ENCODE measurements around the gene LONRF2. TPM values are rescaled to one million over a fixed set of nuclear protein-coding genes. Genes with fewer than 3 reads are reported as not detected.

LONRF2 gene
- total RNA-seq, 2 experiments from 2014 or later, result 0.06 to 0.08 TPM

- H3K27me3 Mint-ChIP-seq, result no peaks in the 10 kb centered on the region
- ChIA-PET POLR2A (no interaction called here), CTCF (interaction anchor here (1.8 kb wide), 1 partner anchor 27 kb away, joined by 6 read pairs; no protein-coding TSS in a partner anchor)
- H3K4me3 Mint-ChIP-seq, result no peak overlapping the region
- Histone ChIP-seq H3K27me3 (ENCODE audit: control insufficient read depth in 1 of 2, insufficient read depth in 2 of 2, low read length in 2 of 2) (no peaks in the 10 kb centered on the region), H3K27ac (ENCODE audit: low read depth in 1 of 2, low read length in 2 of 2) (no peak overlapping the region), H3K4me3 (ENCODE audit: low read length) (no peak overlapping the region), H3K4me1 (ENCODE audit: insufficient read depth, low read length) (no peaks in the 10 kb centered on the region), H3K36me3 (ENCODE audit: insufficient read depth, low read length) (no peaks in the 10 kb centered on the region), H3K9me3 (ENCODE audit: control insufficient read depth in 1 of 2, insufficient read depth in 1 of 2, low read length in 2 of 2) (no peaks in the 10 kb centered on the region)
- no peaks in the 10 kb centered on the region for H3K36me3 Mint-ChIP-seq (ENCODE audit: low read depth)
- H3K4me1 Mint-ChIP-seq (ENCODE audit: low read depth), result no peaks in the 10 kb centered on the region
- ATAC-seq (ENCODE audit: poor library complexity), result no peak
- no peak for DNase-seq
- intact Hi-C loops (cut with DNase I, micrococcal nuclease), result loop anchor here (5.0 to 10.0 kb wide), 4 partner anchors 707 to 941 kb away; no protein-coding TSS in a partner anchor
- no peak overlapping the region for H3K27ac Mint-ChIP-seq
- no peak for TF ChIP-seq CTCF (IDR thresholded peaks at IDR 0.05)
- H3K9me3 Mint-ChIP-seq, result no peaks in the 10 kb centered on the region
Measured at GRCh38 chr2:100264121-100264520, 58.2 kb downstream of the LONRF2 start.

- peak; percentile 89 for TF ChIP-seq CTCF (IDR thresholded peaks at IDR 0.05)
- Mint-ChIP-seq H3K4me3 (no peak overlapping the region), H3K36me3 (ENCODE audit: low read depth) (no peaks in the 10 kb centered on the region), H3K27me3 (no peaks in the 10 kb centered on the region), H3K9me3 (no peaks in the 10 kb centered on the region), H3K27ac (no peak overlapping the region), H3K4me1 (ENCODE audit: low read depth) (no peaks in the 10 kb centered on the region)
- POLR2A ChIA-PET, result no interaction called here
- peak; percentile 62 for ATAC-seq (ENCODE audit: poor library complexity)
- no peak overlapping the region for H3K4me3 ChIP-seq (ENCODE audit: low read length)
- intact Hi-C loops (cut with DNase I, micrococcal nuclease), result loop anchor here (1.0 to 10.0 kb wide), 5 partner anchors 119 to 942 kb away; no protein-coding TSS in a partner anchor
- H3K27me3 ChIP-seq (ENCODE audit: control insufficient read depth in 1 of 2, insufficient read depth in 2 of 2, low read length in 2 of 2), result no peaks in the 10 kb centered on the region
- CTCF ChIA-PET, result interaction anchor here (0.5 to 2.8 kb wide), 6 partner anchors 16 to 118 kb away, joined by 3 to 21 read pairs (median 4); no protein-coding TSS in a partner anchor
- no peaks in the 10 kb centered on the region for H3K36me3 ChIP-seq (ENCODE audit: insufficient read depth, low read length)
- no peaks in the 10 kb centered on the region for H3K4me1 ChIP-seq (ENCODE audit: insufficient read depth, low read length)
- no peaks in the 10 kb centered on the region for H3K9me3 ChIP-seq (ENCODE audit: control insufficient read depth in 1 of 2, insufficient read depth in 1 of 2, low read length in 2 of 2)
- H3K27ac ChIP-seq (ENCODE audit: low read depth in 1 of 2, low read length in 2 of 2), result no peak overlapping the region
- DNase-seq, result peak; percentile 19 to 70 (median 44)
Measured at GRCh38 chr2:100262555-100263320, 59.6 kb downstream of the LONRF2 start.

GRCh38 chr2:100262046-100262445, 60.3 kb downstream of the LONRF2 start:
- ChIA-PET POLR2A (no interaction called here), CTCF (interaction anchor here (0.9 to 2.8 kb wide), 4 partner anchors 10 to 119 kb away, joined by 3 to 21 read pairs (median 4); no protein-coding TSS in a partner anchor)
- TF ChIP-seq CTCF (IDR thresholded peaks at IDR 0.05), result no peak
- H3K27me3 Mint-ChIP-seq, result no peaks in the 10 kb centered on the region
- H3K27me3 ChIP-seq (ENCODE audit: control insufficient read depth in 1 of 2, insufficient read depth in 2 of 2, low read length in 2 of 2), result no peaks in the 10 kb centered on the region
- H3K9me3 Mint-ChIP-seq, result no peaks in the 10 kb centered on the region
- no peaks in the 10 kb centered on the region for H3K4me1 ChIP-seq (ENCODE audit: insufficient read depth, low read length)
- no peaks in the 10 kb centered on the region for H3K4me1 Mint-ChIP-seq (ENCODE audit: low read depth)
- DNase-seq (peak in 1 of 14 experiments; percentile 17), ATAC-seq (ENCODE audit: poor library complexity) (no peak)
- H3K27ac Mint-ChIP-seq, result no peak overlapping the region
- H3K36me3 Mint-ChIP-seq (ENCODE audit: low read depth), result no peaks in the 10 kb centered on the region
- intact Hi-C loops (cut with DNase I, micrococcal nuclease), result loop anchor here (5.0 to 10.0 kb wide), 4 partner anchors 705 to 943 kb away; no protein-coding TSS in a partner anchor
- no peaks in the 10 kb centered on the region for H3K36me3 ChIP-seq (ENCODE audit: insufficient read depth, low read length)
- H3K4me3 Mint-ChIP-seq, result no peak overlapping the region
- H3K9me3 ChIP-seq (ENCODE audit: control insufficient read depth in 1 of 2, insufficient read depth in 1 of 2, low read length in 2 of 2), result no peaks in the 10 kb centered on the region
- H3K27ac ChIP-seq (ENCODE audit: low read depth in 1 of 2, low read length in 2 of 2), result no peak overlapping the region
- H3K4me3 ChIP-seq (ENCODE audit: low read length), result no peak overlapping the region

Data from CD4-positive, alpha-beta T cell (primary cell).